OCI-LY7 (cell line): ENCODE results near the gene DHX29. TPM values are rescaled to one million over a fixed set of nuclear protein-coding genes. Genes with fewer than 3 reads are reported as not detected.

Experiments
- BruUV-seq: library from RNA; stranded (reverse); fragments of 400-500 nt; replicated peaks from 2 replicates; lab custom pipeline; 2021; lab: Mats Ljungman, UMichigan
- CTCF ChIA-PET: fragments of 300-600 bp; sonication (Branson Sonifier 250); formaldehyde crosslinking; loops from one replicate; lab custom pipeline; 2022; ENCODE audit warnings: antibody characterized with exemption; ENCODE audit not compliant: unreplicated experiment; lab: Charles Lee
- POLR2A ChIA-PET: fragments of 300-600 bp; sonication (Branson Sonifier 250); formaldehyde crosslinking; loops from one replicate; lab custom pipeline; 2022; ENCODE audit warnings: antibody characterized with exemption; lab: Charles Lee
- DNase-seq: peaks from one replicate; pipeline ENCODE4 v3.0.0-alpha.2; 2015; ENCODE audit warnings: low spot score
- H2AFZ ChIP-seq: fragments of 200-600 bp; sonication (generic), shearing (Covaris generic); 2 replicates; pipeline ENCODE4 v1.6.1; 2014; ENCODE audit warnings: mild to moderate bottlenecking, antibody characterized with exemption, low read length, moderate library complexity
- H3K27ac ChIP-seq: fragments of 200-600 bp; sonication (generic); 2 replicates; pipeline ENCODE4 v1.5.1; 2014; ENCODE audit warnings: mixed run types, low read depth, mild to moderate bottlenecking, moderate library complexity, low read length, inconsistent platforms; ENCODE audit not compliant: poor library complexity, severe bottlenecking
- H3K36me3 ChIP-seq: fragments of 200-600 bp; sonication (generic); 2 replicates; pipeline ENCODE4 v1.6.1; 2014; ENCODE audit warnings: mild to moderate bottlenecking, antibody characterized with exemption, low read length, moderate library complexity, mixed read lengths; ENCODE audit not compliant: insufficient read depth
- H3K4me1 ChIP-seq: fragments of 200-600 bp; sonication (generic); 2 replicates; pipeline ENCODE4 v1.5.1; 2014; ENCODE audit warnings: mild to moderate bottlenecking, low read length; ENCODE audit not compliant: insufficient read depth, poor library complexity, severe bottlenecking
- H3K4me2 ChIP-seq: fragments of 200-600 bp; sonication (generic); 2 replicates; pipeline ENCODE4 v1.6.1; 2014; ENCODE audit warnings: mild to moderate bottlenecking, low read length
- H3K4me3 ChIP-seq: fragments of 200-600 bp; sonication (generic); 2 replicates; pipeline ENCODE4 v1.5.1; 2014; ENCODE audit warnings: mild to moderate bottlenecking, low read depth, low read length; ENCODE audit not compliant: poor library complexity, severe bottlenecking
- H3K79me2 ChIP-seq: fragments of 200-600 bp; sonication (generic); 2 replicates; pipeline ENCODE4 v1.6.1; 2016; ENCODE audit warnings: low read depth, mild to moderate bottlenecking, low read length, moderate library complexity, mixed read lengths; ENCODE audit not compliant: insufficient read depth
- H3K9me2 ChIP-seq: fragments of 200-600 bp; sonication (generic); 2 replicates; pipeline ENCODE4 v1.6.1; 2016; ENCODE audit warnings: mild to moderate bottlenecking, low read length, mixed read lengths; ENCODE audit not compliant: insufficient read depth
- H3K9me3 ChIP-seq: fragments of 200-600 bp; sonication (generic); 2 replicates; pipeline ENCODE4 v1.6.1; 2014; ENCODE audit warnings: mild to moderate bottlenecking, mixed run types, low read length, mixed read lengths
- H4K20me1 ChIP-seq: fragments of 200-600 bp; sonication (generic); 2 replicates; pipeline ENCODE4 v1.6.1; 2014; ENCODE audit warnings: mild to moderate bottlenecking, antibody characterized with exemption, low read length, moderate library complexity, mixed read lengths; ENCODE audit not compliant: insufficient read depth
- EZH2phosphoT487 ChIP-seq: fragments of 200-600 bp; sonication (generic); IDR thresholded peaks from 2 replicates; pipeline ENCODE4 v1.6.1; 2018; ENCODE audit warnings: low read depth, borderline replicate concordance, mild to moderate bottlenecking, mixed run types, antibody characterized with exemption, low read length, moderate library complexity, mixed read lengths
- intact Hi-C: fragments of 100-400 bp; cut with micrococcal nuclease; formaldehyde crosslinking; loops from one replicate; pipeline ENCODE4 v1.10.0; 2022; ENCODE audit not compliant: unreplicated experiment
- total RNA-seq, 2 experiments: library from RNA; depleted of rRNA in 1 of 2; stranded (reverse); fragments of >200 nt in 1 of 2; shearing (Covaris generic) in 1 of 2; gene quantifications; 2 replicates each; pipeline ENCODE4 v1.2.3, GENCODE V29; 2014 to 2022
- TF ChIP-seq, protein P1 (sequence below): fragments of 200-600 bp; sonication (generic); conservative IDR thresholded peaks from 2 replicates; pipeline ENCODE4 v1.5.1; 2014; ENCODE audit warnings: mild to moderate bottlenecking, antibody characterized with exemption, low read length, moderate library complexity, mixed read lengths

Gene DHX29
- total RNA-seq, 2 experiments from 2014 or later: 12.7 to 19.9 TPM

DNA sequence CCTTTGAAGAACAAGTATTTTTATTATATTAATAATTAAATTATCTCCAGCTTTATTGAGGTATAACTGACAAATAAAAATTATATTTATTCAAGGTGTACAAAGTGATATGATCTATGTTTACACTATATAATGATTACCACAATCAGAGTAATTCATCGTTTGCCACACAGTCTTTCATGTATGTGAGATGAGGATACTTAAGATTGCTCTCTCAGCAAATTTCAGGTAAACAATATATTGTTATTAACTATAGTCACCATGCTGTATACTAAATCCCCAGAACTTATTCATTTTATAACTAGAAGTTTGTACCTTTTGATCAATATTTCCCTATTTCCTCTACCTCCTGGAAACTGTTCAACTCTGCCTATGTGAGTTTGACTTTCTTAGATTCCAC, 57.4 kb downstream of the DHX29 start:
- H3K4me1 ChIP-seq: no peaks in the 10 kb centered on the region
- H3K4me3 ChIP-seq: no peak overlapping the region
- H3K9me3 ChIP-seq: peaks cover 15% of the 10 kb centered on the region
- no peaks in the 10 kb centered on the region for H4K20me1 ChIP-seq
- H3K4me2 ChIP-seq: no peak overlapping the region
- H3K9me2 ChIP-seq: no peaks in the 10 kb centered on the region
- BruUV-seq: no TSS peak
- TF ChIP-seq EZH2phosphoT487: no peak
- TF ChIP-seq, protein P1, sequence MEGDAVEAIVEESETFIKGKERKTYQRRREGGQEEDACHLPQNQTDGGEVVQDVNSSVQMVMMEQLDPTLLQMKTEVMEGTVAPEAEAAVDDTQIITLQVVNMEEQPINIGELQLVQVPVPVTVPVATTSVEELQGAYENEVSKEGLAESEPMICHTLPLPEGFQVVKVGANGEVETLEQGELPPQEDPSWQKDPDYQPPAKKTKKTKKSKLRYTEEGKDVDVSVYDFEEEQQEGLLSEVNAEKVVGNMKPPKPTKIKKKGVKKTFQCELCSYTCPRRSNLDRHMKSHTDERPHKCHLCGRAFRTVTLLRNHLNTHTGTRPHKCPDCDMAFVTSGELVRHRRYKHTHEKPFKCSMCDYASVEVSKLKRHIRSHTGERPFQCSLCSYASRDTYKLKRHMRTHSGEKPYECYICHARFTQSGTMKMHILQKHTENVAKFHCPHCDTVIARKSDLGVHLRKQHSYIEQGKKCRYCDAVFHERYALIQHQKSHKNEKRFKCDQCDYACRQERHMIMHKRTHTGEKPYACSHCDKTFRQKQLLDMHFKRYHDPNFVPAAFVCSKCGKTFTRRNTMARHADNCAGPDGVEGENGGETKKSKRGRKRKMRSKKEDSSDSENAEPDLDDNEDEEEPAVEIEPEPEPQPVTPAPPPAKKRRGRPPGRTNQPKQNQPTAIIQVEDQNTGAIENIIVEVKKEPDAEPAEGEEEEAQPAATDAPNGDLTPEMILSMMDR: no peak
- no peaks in the 10 kb centered on the region for H3K79me2 ChIP-seq
- CTCF ChIA-PET: no interaction called here
- no peak overlapping the region for H2AFZ ChIP-seq
- DNase-seq: no peak
- intact Hi-C loops: no loop called here
- peaks cover 4% of the 10 kb centered on the region; the same call in 1 of the 2 replicates for H3K36me3 ChIP-seq
- no peak overlapping the region for H3K27ac ChIP-seq
- POLR2A ChIA-PET: no interaction called here

DNA sequence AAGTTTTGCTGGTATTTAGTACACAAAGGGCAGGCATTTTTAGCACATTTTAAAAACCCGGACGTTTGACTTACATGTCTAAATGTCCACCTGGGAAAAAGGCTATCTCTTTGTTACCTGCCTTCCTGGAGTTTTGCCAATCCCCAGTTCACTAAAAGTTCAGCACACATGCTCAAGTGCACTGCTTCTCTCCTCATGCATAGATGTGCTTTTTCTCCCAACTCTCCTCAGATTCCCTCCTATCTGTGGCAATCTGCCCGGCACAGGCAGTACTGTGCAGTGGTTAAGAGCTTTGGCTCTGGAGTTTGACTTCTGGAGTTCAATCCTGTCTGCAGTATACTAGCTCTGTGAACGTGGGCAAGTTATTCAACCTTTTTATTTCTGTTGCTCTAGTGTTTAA, 65.7 kb downstream of the DHX29 start:
- Histone ChIP-seq H3K9me2 (no peaks in the 10 kb centered on the region), H2AFZ (no peak overlapping the region), H3K4me1 (no peaks in the 10 kb centered on the region), H3K27ac (no peak overlapping the region), H3K79me2 (no peaks in the 10 kb centered on the region), H4K20me1 (no peaks in the 10 kb centered on the region), H3K36me3 (no peaks in the 10 kb centered on the region), H3K4me2 (no peak overlapping the region), H3K9me3 (no peaks in the 10 kb centered on the region), H3K4me3 (no peak overlapping the region)
- POLR2A ChIA-PET: interaction anchor here (0.6 to 0.9 kb wide), 4 partner anchors 8 to 183 kb away, joined by 3 to 4 read pairs (median 3); no protein-coding TSS in a partner anchor
- TF ChIP-seq, protein P1: no peak
- no peak for TF ChIP-seq EZH2phosphoT487
- intact Hi-C loops: no loop called here
- BruUV-seq: no TSS peak
- CTCF ChIA-PET: no interaction called here
- no peak for DNase-seq

DNA sequence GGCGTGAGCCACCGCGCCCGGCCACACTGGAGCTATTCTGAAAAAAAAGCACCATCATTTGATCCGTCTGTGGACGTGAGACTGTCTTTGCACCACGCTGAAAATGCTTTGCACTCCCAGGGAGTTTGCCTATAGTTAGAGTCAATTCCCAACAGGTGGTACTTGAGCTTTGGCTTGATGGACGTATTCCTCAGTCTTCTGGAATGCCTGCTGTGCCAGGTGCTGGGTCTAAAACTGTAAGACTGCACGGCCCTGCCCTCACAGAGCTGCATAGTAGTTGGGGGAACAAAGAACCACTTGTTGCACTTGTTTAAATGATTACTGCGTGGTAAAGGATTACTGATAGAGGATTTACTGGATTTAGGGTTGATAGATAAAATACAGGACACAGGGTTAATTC, 70.7 kb downstream of the DHX29 start:
- Histone ChIP-seq H3K36me3 (no peaks in the 10 kb centered on the region), H3K4me3 (no peak overlapping the region), H3K9me3 (no peaks in the 10 kb centered on the region), H3K4me2 (no peak overlapping the region), H3K79me2 (no peaks in the 10 kb centered on the region), H4K20me1 (no peaks in the 10 kb centered on the region), H3K27ac (no peak overlapping the region), H2AFZ (no peak overlapping the region), H3K4me1 (peaks cover 12% of the 10 kb centered on the region), H3K9me2 (no peaks in the 10 kb centered on the region)
- POLR2A ChIA-PET: interaction anchor here (0.6 kb wide), 1 partner anchor 609 kb away, joined by 3 read pairs; no protein-coding TSS in a partner anchor
- CTCF ChIA-PET: no interaction called here
- no peak for TF ChIP-seq EZH2phosphoT487
- TF ChIP-seq, protein P1: no peak
- DNase-seq: no peak
- intact Hi-C loops: no loop called here
- no TSS peak for BruUV-seq
